Measurements from ENCODE around the gene HDAC4. TPM values are rescaled to one million over a fixed set of nuclear protein-coding genes. Genes with fewer than 3 reads are reported as not detected.

Gene HDAC4
- total and polyA plus RNA-seq, 9 of the 15 experiments (the other 6 are each of a cell fraction or from before 2014, with no cell fraction given) = 0.11 to 20.2 (median 4.0) TPM

DNA sequence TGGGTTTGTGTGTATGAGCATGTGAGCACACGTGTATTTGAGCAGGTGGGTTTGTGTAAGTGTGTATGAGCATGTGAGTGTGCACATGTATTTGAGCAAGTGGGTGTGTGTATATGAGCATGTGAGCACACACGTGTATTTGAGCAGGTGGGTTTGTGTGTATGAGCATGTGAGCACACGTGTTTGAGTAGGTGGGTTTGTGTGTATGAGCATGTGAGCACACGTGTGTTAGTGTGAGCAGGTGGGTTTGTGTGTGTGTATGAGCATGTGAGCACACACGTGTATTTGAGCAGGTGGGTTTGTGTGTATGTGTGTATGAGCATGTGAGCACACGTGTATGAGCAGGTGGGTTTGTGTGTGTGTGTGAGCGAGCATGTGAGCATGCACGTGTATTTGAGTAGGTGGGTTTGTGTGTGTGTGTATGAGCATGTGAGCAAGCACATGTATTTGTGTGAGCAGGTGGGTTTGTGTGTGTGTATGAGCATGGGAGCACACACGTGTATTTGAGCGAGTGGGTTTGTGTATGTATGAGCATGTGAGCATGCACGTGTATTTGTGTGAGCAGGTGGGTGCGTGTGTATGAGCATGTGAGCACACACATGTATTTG is 383.2 kb downstream of the HDAC4 start:
- Histone ChIP-seq H3K9ac (ENCODE audit: insufficient read depth in 1 of 2, low read depth in 2 of 2, low read length in 2 of 2) (no peak overlapping the region), H3K9me3 (replicated peaks; ENCODE audit: control insufficient read depth, insufficient read depth, low read depth, low read length) (no peaks in the 10 kb centered on the region), H3K79me2 (ENCODE audit: control insufficient read depth, insufficient read depth, low read length) (no peaks in the 10 kb centered on the region), H4K20me1 (replicated peaks; ENCODE audit: control insufficient read depth, insufficient read depth, low read length) (no peaks in the 10 kb centered on the region), H3K4me3 (no peak overlapping the region), H3K4me2 (ENCODE audit: insufficient read depth, low read length) (no peak overlapping the region), H3K27ac (ENCODE audit: extremely low read depth, low read depth, low read length) (no peak overlapping the region), H3K4me1 (replicated peaks in 1 of 2; ENCODE audit: control insufficient read depth in 2 of 2, insufficient read depth in 2 of 2, low read length in 2 of 2) (no peaks in the 10 kb centered on the region), H3K36me3 (ENCODE audit: control insufficient read depth, insufficient read depth, low read length) (no peaks in the 10 kb centered on the region), H2AFZ (ENCODE audit: low read depth, low read length) (no peak overlapping the region), H3K27me3 (ENCODE audit: control insufficient read depth in 2 of 2, insufficient read depth in 2 of 2, low read length in 2 of 2) (peaks cover 6 to 64% of the 10 kb centered on the region in 2 experiments; a peak in 3 of 5 replicates), H3K9me1 (ENCODE audit: control insufficient read depth, insufficient read depth, low read length) (no peaks in the 10 kb centered on the region)
- intact Hi-C loops (cut with micrococcal nuclease) = no loop called here
- DNase-seq (ENCODE audit: extremely low read depth in 1 of 4, low spot score in 3 of 4) (no peak), FAIRE-seq (no peak), ATAC-seq (no peak)
- in situ Hi-C loops (cut with MboI) = no loop called here
- POLR2A ChIA-PET = no interaction called here
- no TSS peak for BruUV-seq (replicated peaks)
- CTCF ChIA-PET (ENCODE audit: low intra/inter-chr PET ratio) = no interaction called here
- WGBS (ENCODE audit: insufficient coverage, low coverage, missing lambda C conversion rate) = 1% methylated on average over 10 of the region's 12 CpGs
- TF ChIP-seq ZNF354B (CRISPR knock-in tag; IDR thresholded peaks at IDR 0.05) (no peak), KDM1A (IDR thresholded peaks at IDR 0.05) (no peak), NR3C1 (CRISPR knock-in tag; IDR thresholded peaks at IDR 0.05) (no peak), XRCC3 (IDR thresholded peaks at IDR 0.05) (no peak), JUN (IDR thresholded peaks at IDR 0.05; ENCODE audit: borderline replicate concordance, low read depth, low read length) (no peak), JUN (CRISPR knock-in tag; IDR thresholded peaks at IDR 0.05; ENCODE audit: borderline replicate concordance) (no peak), GATA2 (CRISPR knock-in tag; IDR thresholded peaks at IDR 0.05) (no peak), NR2C2 (CRISPR knock-in tag; IDR thresholded peaks at IDR 0.05) (no peak), NR2C2 (tag; IDR thresholded peaks at IDR 0.05) (no peak), CREBBP (IDR thresholded peaks at IDR 0.05; ENCODE audit: low read depth, low read length) (no peak), ZNF253 (CRISPR knock-in tag; conservative IDR thresholded peaks at IDR 0.05) (no peak), BRF1 (IDR thresholded peaks at IDR 0.05; ENCODE audit: borderline replicate concordance, extremely low read depth, insufficient read length) (no peak), LEF1 (IDR thresholded peaks at IDR 0.05) (no peak)
- TF ChIP-seq, protein P1, sequence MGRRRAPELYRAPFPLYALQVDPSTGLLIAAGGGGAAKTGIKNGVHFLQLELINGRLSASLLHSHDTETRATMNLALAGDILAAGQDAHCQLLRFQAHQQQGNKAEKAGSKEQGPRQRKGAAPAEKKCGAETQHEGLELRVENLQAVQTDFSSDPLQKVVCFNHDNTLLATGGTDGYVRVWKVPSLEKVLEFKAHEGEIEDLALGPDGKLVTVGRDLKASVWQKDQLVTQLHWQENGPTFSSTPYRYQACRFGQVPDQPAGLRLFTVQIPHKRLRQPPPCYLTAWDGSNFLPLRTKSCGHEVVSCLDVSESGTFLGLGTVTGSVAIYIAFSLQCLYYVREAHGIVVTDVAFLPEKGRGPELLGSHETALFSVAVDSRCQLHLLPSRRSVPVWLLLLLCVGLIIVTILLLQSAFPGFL (CRISPR knock-in tag; IDR thresholded peaks at IDR 0.05) = no peak
- TF ChIP-seq, protein P2, sequence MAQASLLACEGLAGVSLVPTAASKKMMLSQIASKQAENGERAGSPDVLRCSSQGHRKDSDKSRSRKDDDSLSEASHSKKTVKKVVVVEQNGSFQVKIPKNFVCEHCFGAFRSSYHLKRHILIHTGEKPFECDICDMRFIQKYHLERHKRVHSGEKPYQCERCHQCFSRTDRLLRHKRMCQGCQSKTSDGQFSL (CRISPR knock-in tag; IDR thresholded peaks at IDR 0.05) = no peak
- TF ChIP-seq, protein P2 (tag; IDR thresholded peaks at IDR 0.05) = no peak
- TF ChIP-seq, protein P3, sequence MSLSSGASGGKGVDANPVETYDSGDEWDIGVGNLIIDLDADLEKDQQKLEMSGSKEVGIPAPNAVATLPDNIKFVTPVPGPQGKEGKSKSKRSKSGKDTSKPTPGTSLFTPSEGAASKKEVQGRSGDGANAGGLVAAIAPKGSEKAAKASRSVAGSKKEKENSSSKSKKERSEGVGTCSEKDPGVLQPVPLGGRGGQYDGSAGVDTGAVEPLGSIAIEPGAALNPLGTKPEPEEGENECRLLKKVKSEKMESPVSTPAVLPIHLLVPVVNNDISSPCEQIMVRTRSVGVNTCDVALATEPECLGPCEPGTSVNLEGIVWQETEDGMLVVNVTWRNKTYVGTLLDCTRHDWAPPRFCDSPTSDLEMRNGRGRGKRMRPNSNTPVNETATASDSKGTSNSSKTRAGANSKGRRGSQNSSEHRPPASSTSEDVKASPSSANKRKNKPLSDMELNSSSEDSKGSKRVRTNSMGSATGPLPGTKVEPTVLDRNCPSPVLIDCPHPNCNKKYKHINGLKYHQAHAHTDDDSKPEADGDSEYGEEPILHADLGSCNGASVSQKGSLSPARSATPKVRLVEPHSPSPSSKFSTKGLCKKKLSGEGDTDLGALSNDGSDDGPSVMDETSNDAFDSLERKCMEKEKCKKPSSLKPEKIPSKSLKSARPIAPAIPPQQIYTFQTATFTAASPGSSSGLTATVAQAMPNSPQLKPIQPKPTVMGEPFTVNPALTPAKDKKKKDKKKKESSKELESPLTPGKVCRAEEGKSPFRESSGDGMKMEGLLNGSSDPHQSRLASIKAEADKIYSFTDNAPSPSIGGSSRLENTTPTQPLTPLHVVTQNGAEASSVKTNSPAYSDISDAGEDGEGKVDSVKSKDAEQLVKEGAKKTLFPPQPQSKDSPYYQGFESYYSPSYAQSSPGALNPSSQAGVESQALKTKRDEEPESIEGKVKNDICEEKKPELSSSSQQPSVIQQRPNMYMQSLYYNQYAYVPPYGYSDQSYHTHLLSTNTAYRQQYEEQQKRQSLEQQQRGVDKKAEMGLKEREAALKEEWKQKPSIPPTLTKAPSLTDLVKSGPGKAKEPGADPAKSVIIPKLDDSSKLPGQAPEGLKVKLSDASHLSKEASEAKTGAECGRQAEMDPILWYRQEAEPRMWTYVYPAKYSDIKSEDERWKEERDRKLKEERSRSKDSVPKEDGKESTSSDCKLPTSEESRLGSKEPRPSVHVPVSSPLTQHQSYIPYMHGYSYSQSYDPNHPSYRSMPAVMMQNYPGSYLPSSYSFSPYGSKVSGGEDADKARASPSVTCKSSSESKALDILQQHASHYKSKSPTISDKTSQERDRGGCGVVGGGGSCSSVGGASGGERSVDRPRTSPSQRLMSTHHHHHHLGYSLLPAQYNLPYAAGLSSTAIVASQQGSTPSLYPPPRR (CRISPR knock-in tag; IDR thresholded peaks at IDR 0.05; ENCODE audit: borderline replicate concordance) = no peak
